IMR-90 (cell line): ENCODE data around the gene XKR7. TPM values are rescaled to one million over a fixed set of nuclear protein-coding genes. Genes with fewer than 3 reads are reported as not detected.

Source experiments
- ATAC-seq: fragments of 200-7000 bp; cut with Tn5 transposase; 2 replicates; pipeline ENCODE4 v1.9.1; 2020; ENCODE audit warnings: low read depth, mild to moderate bottlenecking, moderate library complexity
- BruUV-seq: library from RNA; stranded (reverse); fragments of 400-500 nt; replicated peaks from 2 replicates; lab custom pipeline; 2021; lab: Mats Ljungman, UMichigan
- CTCF ChIA-PET: fragments of 300-600 bp; formaldehyde crosslinking; extraction: SDS; loops from one replicate; lab custom pipeline; 2021; ENCODE audit warnings: antibody characterized with exemption; lab: Yijun Ruan, JAX
- POLR2A ChIA-PET: fragments of 300-600 bp; sonication (Branson Sonifier 250); formaldehyde crosslinking; loops from one replicate; lab custom pipeline; 2022; ENCODE audit warnings: antibody characterized with exemption; ENCODE audit not compliant: unreplicated experiment; lab: Charles Lee
- DNase-seq: peaks from one replicate; pipeline ENCODE4 v3.0.0; 2013
- H2AFZ ChIP-seq: replicated peaks from 2 replicates; pipeline ENCODE3; 2013; ENCODE audit warnings: low read length, mild to moderate bottlenecking; ENCODE audit not compliant: poor library complexity
- H2AK5ac ChIP-seq: 2 replicates; pipeline ENCODE4 v1.6.1; 2013; ENCODE audit warnings: low read depth, low read length, inconsistent platforms
- H2AK9ac ChIP-seq: replicated peaks from 2 replicates; pipeline ENCODE3; 2013; ENCODE audit warnings: mild to moderate bottlenecking, low read depth, low read length, moderate library complexity; ENCODE audit not compliant: poor library complexity
- H2BK120ac ChIP-seq: 2 replicates; pipeline ENCODE4 v1.6.1; 2013; ENCODE audit warnings: low read depth, low read length, inconsistent platforms
- H2BK15ac ChIP-seq: 3 replicates; pipeline ENCODE4 v1.6.1; 2013; ENCODE audit warnings: low read depth, low read length, inconsistent platforms
- H2BK20ac ChIP-seq: 2 replicates; pipeline ENCODE4 v1.6.1; 2013; ENCODE audit warnings: low read depth, mild to moderate bottlenecking, inconsistent platforms, low read length, moderate library complexity
- H2BK5ac ChIP-seq: 2 replicates; pipeline ENCODE4 v1.6.1; 2013; ENCODE audit warnings: mild to moderate bottlenecking, low read depth, low read length, inconsistent platforms; ENCODE audit not compliant: poor library complexity, severe bottlenecking
- H3K14ac ChIP-seq: replicated peaks from 2 replicates; pipeline ENCODE4 v1.6.1; 2013; ENCODE audit warnings: low read depth, low read length, inconsistent platforms
- H3K18ac ChIP-seq: 2 replicates; pipeline ENCODE4 v1.6.1; 2013; ENCODE audit warnings: low read depth, low read length, control low read depth
- H3K23ac ChIP-seq: 2 replicates; pipeline ENCODE4 v1.6.1; 2013; ENCODE audit warnings: low read depth, low read length, inconsistent platforms
- H3K27ac ChIP-seq: 2 replicates; pipeline ENCODE4 v1.5.1; 2013; ENCODE audit warnings: mild to moderate bottlenecking, control low read depth, low read length; ENCODE audit not compliant: insufficient read depth
- H3K27me3 ChIP-seq: 2 replicates; pipeline ENCODE4 v1.6.1; 2013; ENCODE audit warnings: low read length; ENCODE audit not compliant: control insufficient read depth, insufficient read depth
- H3K36me3 ChIP-seq: 2 replicates; pipeline ENCODE4 v1.6.1; 2013; ENCODE audit warnings: low read length, mixed read lengths; ENCODE audit not compliant: control insufficient read depth, insufficient read depth
- H3K4ac ChIP-seq: 2 replicates; pipeline ENCODE4 v1.6.1; 2013; ENCODE audit warnings: low read depth, low read length, inconsistent platforms
- H3K4me1 ChIP-seq: 2 replicates; pipeline ENCODE4 v1.6.1; 2013; ENCODE audit warnings: low read length, mixed read lengths; ENCODE audit not compliant: control insufficient read depth, insufficient read depth
- H3K4me2 ChIP-seq: 2 replicates; pipeline ENCODE4 v1.6.1; 2013; ENCODE audit warnings: low read depth, mild to moderate bottlenecking, control low read depth, low read length, moderate library complexity
- H3K4me3 ChIP-seq: 2 replicates; pipeline ENCODE4 v1.5.1; 2013; ENCODE audit warnings: low read depth, mild to moderate bottlenecking, control low read depth, low read length, moderate library complexity; ENCODE audit not compliant: insufficient read depth
- H3K56ac ChIP-seq: 2 replicates; pipeline ENCODE4 v1.6.1; 2013; ENCODE audit warnings: low read length, inconsistent platforms; ENCODE audit not compliant: insufficient read depth; ENCODE audit errors: extremely low read depth
- H3K79me1 ChIP-seq, 2 experiments: 2 replicates each; pipeline ENCODE4 v1.6.1; 2013; ENCODE audit warnings: low read length in 2 of 2, inconsistent platforms in 1 of 2, low read depth in 1 of 2
- H3K9ac ChIP-seq: 2 replicates; pipeline ENCODE4 v1.6.1; 2013; ENCODE audit warnings: low read depth, low read length, control low read depth
- H3K9me1 ChIP-seq: 2 replicates; pipeline ENCODE4 v1.6.1; 2013; ENCODE audit warnings: low read length, inconsistent platforms; ENCODE audit not compliant: insufficient read depth
- H3K9me3 ChIP-seq: 2 replicates; pipeline ENCODE4 v1.6.1; 2013; ENCODE audit warnings: low read length; ENCODE audit not compliant: control insufficient read depth, insufficient read depth
- H4K20me1 ChIP-seq: 2 replicates; pipeline ENCODE4 v1.6.1; 2013; ENCODE audit warnings: low read length, inconsistent platforms; ENCODE audit not compliant: insufficient read depth
- H4K5ac ChIP-seq: 2 replicates; pipeline ENCODE4 v1.6.1; 2013; ENCODE audit warnings: mild to moderate bottlenecking, low read depth, low read length, control low read depth
- H4K8ac ChIP-seq, 2 experiments: 2 replicates each; pipeline ENCODE4 v1.6.1; 2013; ENCODE audit warnings: low read depth in 2 of 2, low read length in 2 of 2, control low read depth in 1 of 2, inconsistent platforms in 1 of 2
- H4K91ac ChIP-seq: 2 replicates; pipeline ENCODE4 v1.6.1; 2013; ENCODE audit warnings: low read depth, low read length, inconsistent platforms; ENCODE audit not compliant: insufficient read depth
- CEBPB ChIP-seq: IDR thresholded peaks from 2 replicates; pipeline ENCODE4 v1.6.1; 2012; ENCODE audit warnings: low read depth, low read length, improper control_type of control experiment
- FOS ChIP-seq: fragments of 150-350 bp; IDR thresholded peaks from 2 replicates; pipeline ENCODE4 v1.6.1; 2016; ENCODE audit warnings: low read depth, low read length
- RAD21 ChIP-seq: IDR thresholded peaks from 2 replicates; pipeline ENCODE4 v1.6.1; 2012; ENCODE audit warnings: low read length, improper control_type of control experiment
- RCOR1 ChIP-seq: IDR thresholded peaks from 2 replicates; pipeline ENCODE4 v1.6.1; 2012; ENCODE audit warnings: mild to moderate bottlenecking, low read length, improper control_type of control experiment; ENCODE audit not compliant: insufficient replicate concordance
- WGBS, 2 experiments: methylation state at CpG; one replicate each; pipeline versions ENCODE4 v1.1.5 to v1.1.7; 2013; ENCODE audit warnings: missing lambda C conversion rate in 2 of 2; ENCODE audit not compliant: insufficient read length in 1 of 2; ENCODE audit errors: extremely low coverage in 2 of 2; 5-methylcytosine and 5-hydroxymethylcytosine counted together
- dilution Hi-C: fragments of 300-500 bp; cut with HindIII; formaldehyde crosslinking; loops from one replicate; pipeline ENCODE4 v1.14.3; 2018; ENCODE audit warnings: low sequenced_read_pairs; ENCODE audit not compliant: unreplicated experiment
- in situ Hi-C: fragments of 300-500 bp; cut with MboI; formaldehyde crosslinking; loops from 3 replicates; pipeline ENCODE4 v1.14.3; 2019; ENCODE audit warnings: low sequenced_read_pairs, inconsistent platforms, mixed read lengths
- intact Hi-C: fragments of 100-400 bp; cut with micrococcal nuclease; formaldehyde crosslinking; loops from 2 replicates; pipeline ENCODE4 v1.10.0; 2022
- polyA plus RNA-seq, 3 experiments: library from polyadenylated mRNA; depleted of rRNA; stranded (reverse); fragments of >200 nt; gene quantifications; 2 replicates each; pipeline ENCODE4 v1.2.3, GENCODE V29; 2012; ENCODE audit warnings: low replicate concordance in 1 of 3
- total RNA-seq: library from RNA; depleted of rRNA; stranded (reverse); fragments of >200 nt; gene quantifications from 2 replicates; pipeline ENCODE4 v1.2.3, GENCODE V29; 2012

XKR7 gene
- total and polyA plus RNA-seq, 2 of the 4 experiments (the other 2 are of a cell fraction) = not detected

GRCh38 chr20:31934491-31934890, 33.5 kb upstream of the XKR7 start:
- Histone ChIP-seq H3K4ac (no peak overlapping the region), H4K5ac (no peak overlapping the region), H3K14ac (no peak overlapping the region), H4K91ac (no peak overlapping the region), H3K27ac (no peak overlapping the region), H3K56ac (no peak overlapping the region), H3K4me2 (no peak overlapping the region), H2BK120ac (no peak overlapping the region), H2BK15ac (no peak overlapping the region), H2AFZ (no peak overlapping the region), H2BK20ac (no peak overlapping the region), H3K79me1 (no peaks in the 10 kb centered on the region), H3K18ac (no peak overlapping the region), H3K9ac (no peak overlapping the region), H2AK9ac (no peak overlapping the region), H2BK5ac (no peak overlapping the region), H3K4me1 (no peaks in the 10 kb centered on the region), H2AK5ac (no peak overlapping the region), H3K36me3 (no peaks in the 10 kb centered on the region), H4K20me1 (no peaks in the 10 kb centered on the region), H3K9me3 (no peaks in the 10 kb centered on the region), H4K8ac (no peak overlapping the region), H3K9me1 (no peaks in the 10 kb centered on the region), H3K27me3 (peaks cover 21% of the 10 kb centered on the region), H3K23ac (no peak overlapping the region), H3K4me3 (no peak overlapping the region)
- dilution Hi-C loops (no loop called here), in situ Hi-C loops (no loop called here), intact Hi-C loops (no loop called here)
- ATAC-seq (no peak), DNase-seq (no peak)
- ChIA-PET POLR2A (no interaction called here), CTCF (no interaction called here)
- TF ChIP-seq CEBPB (no peak), RAD21 (no peak), RCOR1 (no peak), FOS (no peak)
- BruUV-seq = no TSS peak
- WGBS, 2 experiments = 60% methylated on average over 2 of the region's 14 CpGs; no CpG with 5 or more reads in 1 of the 2 experiments
